ENCODE data around the gene NT5E.

- TF ChIP-seq CTCF (tag by site-specific recombination; IDR thresholded peaks at IDR 0.05) (no peak), ZNF292 (tag by site-specific recombination; IDR thresholded peaks at IDR 0.05; ENCODE audit: borderline replicate concordance, low read depth) (no peak), ATF2 (tag by site-specific recombination; IDR thresholded peaks at IDR 0.05; ENCODE audit: low read depth) (no peak), ZNF518A (tag by site-specific recombination; conservative IDR thresholded peaks at IDR 0.05; ENCODE audit: low read depth) (no peak), MZF1 (tag by site-specific recombination; IDR thresholded peaks at IDR 0.05; ENCODE audit: borderline replicate concordance) (no peak)
These were observed 41.8 kb upstream of the NT5E start for GRCh38 chr6:85408039-85408438.
